ENCODE results near the gene PCDHGA1.

- TF ChIP-seq CTCF (IDR thresholded peaks at IDR 0.05) (no peak), POLR2A (IDR thresholded peaks at IDR 0.05) (no peak)
Measured at GRCh38 chr5:141374627-141375026, 44.3 kb downstream of the PCDHGA1 start.
